A549 (cell line): ENCODE results near the gene A2ML1.

Experiments used
- CBX8 ChIP-seq: fragments of 200-600 bp; sonication (generic); IDR thresholded peaks from 2 replicates; pipeline ENCODE4 v1.6.1; 2016
- CHD2 ChIP-seq: fragments of 150-350 bp; IDR thresholded peaks from 2 replicates; pipeline ENCODE4 v1.6.1; 2014; ENCODE audit warnings: low read length; ENCODE audit not compliant: partially characterized antibody
- CTCF ChIP-seq: fragments of >200 bp; sonication (Bioruptor Twin); formaldehyde crosslinking; IDR thresholded peaks from 3 replicates; pipeline ENCODE4 v1.5.1; 2016
- EP300 ChIP-seq, 2 experiments: fragments of >200 bp; sonication (Bioruptor Twin); formaldehyde crosslinking; IDR thresholded peaks; 2 replicates in 1 of 2; 3 replicates in 1 of 2; pipeline ENCODE4 v1.6.1; 2016 to 2017
- HMGXB4 ChIP-seq: fragments of 250-450 bp; sonication (Bioruptor Pico); IDR thresholded peaks from 2 replicates; pipeline ENCODE4 v1.5.0; 2021; ENCODE audit warnings: mild to moderate bottlenecking, moderate library complexity, borderline replicate concordance
- MAX ChIP-seq: IDR thresholded peaks from 2 replicates; pipeline ENCODE4 v1.6.1; 2012
- PBX3 ChIP-seq: IDR thresholded peaks from 2 replicates; pipeline ENCODE4 v1.6.1; 2012
- POLR2A ChIP-seq: IDR thresholded peaks from 2 replicates; pipeline ENCODE4 v1.6.1; 2012; ENCODE audit warnings: mild to moderate bottlenecking, low read length

- TF ChIP-seq MAX (no peak), POLR2A (no peak), CTCF (no peak), HMGXB4 (CRISPR knock-in tag) (no peak), CHD2 (no peak), EP300 (IDR thresholded peaks at IDR 0.05) (no peak), PBX3 (no peak), CBX8 (no peak)
Observed at GRCh38 chr12:8876887-8877286, 54.5 kb downstream of the A2ML1 start.
